Ishikawa (cell line): ENCODE results near the gene DYNLRB1.

Experiments
- CEBPB ChIP-seq: IDR thresholded peaks from 2 replicates; pipeline ENCODE4 v1.6.1; 2012
- CREB1 ChIP-seq: IDR thresholded peaks from 2 replicates; pipeline ENCODE4 v1.6.1; 2012; ENCODE audit warnings: low read depth
- EGR1 ChIP-seq: IDR thresholded peaks from 2 replicates; pipeline ENCODE4 v1.6.1; 2012
- EP300 ChIP-seq: IDR thresholded peaks from 2 replicates; pipeline ENCODE4 v1.6.1; 2012; ENCODE audit warnings: borderline replicate concordance
- FOXM1 ChIP-seq: IDR thresholded peaks from 2 replicates; pipeline ENCODE4 v1.6.1; 2012; ENCODE audit warnings: low read depth, borderline replicate concordance
- MAX ChIP-seq: IDR thresholded peaks from 2 replicates; pipeline ENCODE4 v1.6.1; 2012
- RAD21 ChIP-seq: IDR thresholded peaks from 2 replicates; pipeline ENCODE4 v1.6.1; 2012; ENCODE audit warnings: low read depth
- REST ChIP-seq: IDR thresholded peaks from 2 replicates; pipeline ENCODE4 v1.6.1; 2012; ENCODE audit warnings: low read depth, mild to moderate bottlenecking
- TAF1 ChIP-seq: IDR thresholded peaks from 2 replicates; pipeline ENCODE4 v1.6.1; 2012; ENCODE audit warnings: low read depth, mild to moderate bottlenecking
- TCF12 ChIP-seq: IDR thresholded peaks from 2 replicates; pipeline ENCODE4 v1.6.1; 2012; ENCODE audit warnings: low read depth
- TEAD4 ChIP-seq: IDR thresholded peaks from 2 replicates; pipeline ENCODE4 v1.6.1; 2012
- USF1 ChIP-seq: IDR thresholded peaks from 2 replicates; pipeline ENCODE4 v1.6.1; 2012
- YY1 ChIP-seq: IDR thresholded peaks from 2 replicates; pipeline ENCODE4 v1.6.1; 2012; ENCODE audit warnings: low read depth
- ZBTB7A ChIP-seq: IDR thresholded peaks from 2 replicates; pipeline ENCODE4 v1.6.1; 2012; ENCODE audit warnings: low read depth

- TF ChIP-seq CEBPB: no peak
- TF ChIP-seq EGR1: no peak
- no peak for TF ChIP-seq REST
- no peak for TF ChIP-seq ZBTB7A
- TF ChIP-seq EP300: no peak
- TF ChIP-seq RAD21: no peak
- no peak for TF ChIP-seq TAF1
- no peak for TF ChIP-seq MAX
- no peak for TF ChIP-seq TCF12
- TF ChIP-seq FOXM1: no peak
- no peak for TF ChIP-seq USF1
- no peak for TF ChIP-seq YY1
- TF ChIP-seq TEAD4: no peak
- TF ChIP-seq CREB1: no peak
Observed at GRCh38 chr20:34573541-34574300, 57.5 kb downstream of the DYNLRB1 start.
